ENCODE measurements around the gene TRPM7.
"Not testable (repeated sequence)": the region's sequence is repeated elsewhere in the genome, so short reads cannot be mapped to it uniquely, and the experiment has no call there.

Gene TRPM7

GRCh38 chr15:50675535-50676144 lies 11.0 kb downstream of the TRPM7 start:
- DNase-seq, result peak in 1 of 42 donors; percentile 23
- intact Hi-C loops (cut with DNase I), result loop anchor here (5.0 kb wide), 1 partner anchor 202 kb away; no protein-coding TSS in a partner anchor

GRCh38 chr15:50670115-50670514 lies 16.5 kb downstream of the TRPM7 start:
- intact Hi-C loops (cut with DNase I), result no loop called here
- no peak for DNase-seq

- DNase-seq, result no peak
- intact Hi-C loops (cut with DNase I), result no loop called here
Measured at GRCh38 chr15:50669611-50670010, 17.0 kb downstream of the TRPM7 start.

GRCh38 chr15:50665938-50666337 lies 20.7 kb downstream of the TRPM7 start:
- no peak for DNase-seq
- intact Hi-C loops (cut with DNase I), result no loop called here

GRCh38 chr15:50655555-50655954 lies 31.0 kb downstream of the TRPM7 start:
- no peak for DNase-seq
- intact Hi-C loops (cut with DNase I), result no loop called here

GRCh38 chr15:50653156-50653743 lies 33.3 kb downstream of the TRPM7 start:
- DNase-seq, result no peak
- intact Hi-C loops (cut with DNase I), result no loop called here

GRCh38 chr15:50652671-50653070 lies 33.9 kb downstream of the TRPM7 start:
- intact Hi-C loops (cut with DNase I), result no loop called here
- no peak for DNase-seq

- intact Hi-C loops (cut with DNase I), result no loop called here
- no peak for DNase-seq
Measured at GRCh38 chr15:50641318-50641717, 45.3 kb downstream of the TRPM7 start.

GRCh38 chr15:50636146-50636545 lies 50.5 kb downstream of the TRPM7 start:
- intact Hi-C loops (cut with DNase I), result no loop called here
- no peak for DNase-seq

- DNase-seq, result no peak
- intact Hi-C loops (cut with DNase I), result no loop called here
Measured at GRCh38 chr15:50633653-50634052, 52.9 kb downstream of the TRPM7 start.

- intact Hi-C loops (cut with DNase I), result no loop called here
- DNase-seq, result no peak
Measured at GRCh38 chr15:50628421-50628820, 58.2 kb downstream of the TRPM7 start.

GRCh38 chr15:50627351-50628055 lies 59.1 kb downstream of the TRPM7 start:
- DNase-seq, result no peak
- intact Hi-C loops (cut with DNase I), result no loop called here

GRCh38 chr15:50624616-50625168 lies 61.9 kb downstream of the TRPM7 start:
- intact Hi-C loops (cut with DNase I), result no loop called here
- no peak for DNase-seq

GRCh38 chr15:50622361-50622943 lies 64.1 kb downstream of the TRPM7 start:
- DNase-seq; intact Hi-C loops (cut with DNase I): not testable (repeated sequence)

GRCh38 chr15:50616960-50617359 lies 69.6 kb downstream of the TRPM7 start:
- DNase-seq; intact Hi-C loops (cut with DNase I): not testable (repeated sequence)

GRCh38 chr15:50616554-50616953 lies 70.0 kb downstream of the TRPM7 start:
- intact Hi-C loops (cut with DNase I); DNase-seq: not testable (repeated sequence)

- no peak for DNase-seq
- intact Hi-C loops (cut with DNase I), result no loop called here
Measured at GRCh38 chr15:50613600-50613999, 73.0 kb downstream of the TRPM7 start.

GRCh38 chr15:50607129-50607528 lies 79.5 kb downstream of the TRPM7 start:
- intact Hi-C loops (cut with DNase I), result no loop called here
- DNase-seq, result no peak

GRCh38 chr15:50605462-50605861 lies 81.1 kb downstream of the TRPM7 start:
- intact Hi-C loops (cut with DNase I), result no loop called here
- no peak for DNase-seq

- DNase-seq; intact Hi-C loops (cut with DNase I): not testable (repeated sequence)
Measured at GRCh38 chr15:50602028-50602427, 84.6 kb downstream of the TRPM7 start.

Measured in head of caudate nucleus (tissue), 42 donors.